LHCN-M2 (cell line): Measurements from ENCODE around the gene PPP1R12C. TPM values are rescaled to one million over a fixed set of nuclear protein-coding genes. Genes with fewer than 3 reads are reported as not detected.
"Not testable (repeated sequence)": the region's sequence is repeated elsewhere in the genome, so short reads cannot be mapped to it uniquely, and the experiment has no call there.

ENCODE experiments used
- DNase-seq: peaks from one replicate; pipeline ENCODE4 v3.0.0-alpha.2; 2012; ENCODE audit warnings: low read depth
- total RNA-seq: library from RNA; depleted of rRNA; stranded (reverse); fragments of >200 nt; gene quantifications from 2 replicates; pipeline ENCODE4 v1.2.3, GENCODE V29; 2014

PPP1R12C gene
- total RNA-seq, 1 experiment from 2014 or later, result 90.4 TPM

- no peak for DNase-seq
These were observed 5.1 kb downstream of the PPP1R12C start for GRCh38 chr19:55112246-55112776.

DNA sequence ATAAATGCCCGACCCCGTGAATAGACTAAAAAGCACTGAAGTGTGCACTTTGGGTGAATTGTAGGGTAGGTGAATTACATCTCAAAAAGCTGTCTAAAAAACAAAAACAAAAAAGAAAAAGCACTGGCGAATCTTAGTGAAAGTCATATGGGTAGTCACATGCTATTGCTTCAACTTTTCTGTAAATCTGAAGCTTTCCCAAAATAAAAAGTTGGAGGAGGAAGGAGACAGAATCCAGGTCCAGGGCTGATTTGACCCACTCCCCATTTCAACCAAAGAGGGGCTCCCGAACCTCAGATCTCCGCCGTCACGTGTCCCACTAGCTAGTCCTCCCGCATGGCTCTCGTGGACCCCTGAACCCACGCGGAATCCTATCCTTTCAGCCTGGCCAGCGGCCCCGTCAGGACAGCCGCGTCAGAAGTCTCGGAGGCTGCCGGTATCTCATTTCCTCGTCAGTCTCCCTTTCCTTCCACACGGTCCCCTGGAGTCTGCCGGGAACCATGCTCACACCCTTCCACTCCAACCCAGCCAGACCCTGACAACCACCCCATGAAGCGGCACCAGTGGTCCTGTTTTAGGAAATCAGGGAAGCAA, 6.1 kb downstream of the PPP1R12C start:
- DNase-seq, result no peak

DNA sequence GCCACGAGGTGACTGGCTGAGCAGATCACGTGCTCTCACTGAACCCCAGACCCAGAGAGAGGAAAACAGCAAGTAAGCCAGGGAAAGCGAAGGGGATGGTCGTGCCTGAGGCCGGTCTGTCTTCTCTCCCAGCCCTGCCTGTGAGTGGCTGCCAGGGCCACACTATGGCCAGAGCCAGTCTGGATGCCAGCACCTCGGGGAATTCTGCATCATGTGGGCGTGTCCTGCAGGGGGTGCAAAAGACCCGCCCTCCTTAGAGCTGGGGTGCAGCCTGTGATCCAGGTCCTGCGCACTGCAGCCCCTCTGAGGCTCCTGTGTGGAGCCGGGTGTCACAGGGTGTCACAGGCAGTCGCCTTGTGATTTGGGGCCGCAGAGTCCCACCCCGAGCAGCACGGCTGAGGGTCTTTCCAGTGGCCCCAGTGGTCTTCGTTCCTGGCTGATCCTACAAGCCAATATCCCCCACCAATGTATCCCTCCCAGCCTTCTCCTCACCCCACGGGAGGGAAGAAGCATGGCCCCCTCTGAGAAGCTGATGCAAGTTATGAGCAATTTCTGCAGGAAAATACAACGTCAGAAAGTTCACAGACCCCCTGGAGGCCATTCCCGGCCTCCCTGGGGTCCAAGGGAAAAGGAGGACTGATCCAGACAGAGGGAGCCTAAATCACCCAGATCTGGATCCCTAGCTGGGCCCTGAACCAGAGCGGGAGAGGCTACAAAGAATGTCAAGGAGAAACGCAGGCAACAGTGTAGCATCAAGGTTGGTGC, 7.7 kb downstream of the PPP1R12C start:
- DNase-seq, result no peak

GRCh38 chr19:55107252-55107651, 10.2 kb downstream of the PPP1R12C start:
- DNase-seq, result not testable (repeated sequence)

DNA sequence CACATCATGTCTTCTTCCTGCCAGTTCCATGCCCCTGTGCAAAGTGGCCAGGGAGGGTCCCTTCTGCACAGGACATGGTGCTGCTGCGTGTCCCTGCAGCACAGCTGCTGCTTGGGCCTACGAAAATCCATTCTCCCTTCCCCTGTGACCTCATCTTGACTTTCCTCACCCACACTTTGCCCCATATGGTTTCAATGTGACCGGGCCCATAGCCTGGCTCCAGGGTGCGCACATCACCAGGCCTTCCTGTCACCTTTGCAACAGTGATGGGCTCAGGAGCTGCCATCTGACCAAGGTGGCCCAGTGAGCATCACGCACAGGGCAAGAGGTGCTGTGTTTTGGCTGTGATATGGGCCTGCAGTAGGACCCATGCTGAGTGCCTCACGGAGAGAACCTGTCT, 10.8 kb downstream of the PPP1R12C start:
- DNase-seq, result no peak

DNA sequence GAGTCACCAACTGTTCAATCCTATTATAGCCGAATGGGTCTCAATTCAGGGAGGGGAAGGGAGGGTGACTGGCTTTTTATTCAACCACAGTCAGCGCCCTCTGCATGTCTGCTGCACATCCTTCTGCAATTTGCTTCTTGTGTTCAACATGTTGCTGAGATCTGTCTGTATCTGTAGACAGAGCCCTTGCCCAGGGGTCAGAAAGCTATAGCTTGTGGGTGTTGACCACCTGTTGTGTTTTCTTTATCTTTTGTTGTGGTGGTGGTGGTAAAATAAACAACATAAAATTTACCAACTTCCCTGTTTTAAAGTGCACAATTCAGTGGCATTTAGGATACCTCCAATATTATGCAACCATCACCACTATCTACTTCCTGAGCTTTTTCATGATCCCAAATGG, 12.2 kb downstream of the PPP1R12C start:
- DNase-seq, result no peak

DNA sequence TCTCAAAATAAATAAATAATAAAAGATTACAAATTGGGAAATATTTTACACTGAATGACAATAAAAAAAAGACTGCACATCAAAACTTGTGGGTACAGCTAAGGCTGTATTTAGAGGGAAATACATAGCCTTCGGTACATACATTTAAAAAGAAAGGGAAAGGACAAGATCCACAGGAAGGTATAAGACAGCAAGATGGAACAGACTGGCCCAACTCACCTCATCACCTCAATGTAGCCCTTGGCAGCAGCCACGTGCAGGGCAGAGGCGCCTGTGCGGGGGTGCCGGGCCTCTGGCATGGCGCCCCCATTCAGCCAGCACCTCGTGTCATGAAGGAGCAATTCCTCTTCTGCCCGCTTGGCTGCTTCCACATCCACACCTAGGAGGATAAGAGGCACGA, 14.2 kb downstream of the PPP1R12C start:
- no peak for DNase-seq

DNA sequence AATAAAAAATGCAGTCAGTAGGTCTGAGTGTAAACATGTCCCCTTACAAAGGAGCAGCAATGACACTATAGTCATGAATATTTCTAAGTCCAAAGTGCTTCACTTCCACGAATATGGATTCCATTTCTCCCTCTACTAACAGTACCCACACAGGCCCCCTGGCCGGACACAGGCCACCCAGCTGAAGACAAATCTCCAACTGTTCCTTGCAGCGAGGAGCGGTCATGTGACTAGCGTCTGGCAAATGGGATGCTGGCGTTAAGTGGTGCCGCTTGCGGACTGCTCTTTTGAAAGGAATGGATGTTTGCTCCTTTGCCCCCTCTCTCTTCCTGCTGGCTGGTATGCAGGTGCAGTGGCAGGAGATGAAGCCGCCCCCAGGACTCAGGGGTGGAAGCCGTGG, 16.2 kb downstream of the PPP1R12C start:
- no peak for DNase-seq

- no peak for DNase-seq
These were observed 17.6 kb downstream of the PPP1R12C start for GRCh38 chr19:55099557-55100506.

DNA sequence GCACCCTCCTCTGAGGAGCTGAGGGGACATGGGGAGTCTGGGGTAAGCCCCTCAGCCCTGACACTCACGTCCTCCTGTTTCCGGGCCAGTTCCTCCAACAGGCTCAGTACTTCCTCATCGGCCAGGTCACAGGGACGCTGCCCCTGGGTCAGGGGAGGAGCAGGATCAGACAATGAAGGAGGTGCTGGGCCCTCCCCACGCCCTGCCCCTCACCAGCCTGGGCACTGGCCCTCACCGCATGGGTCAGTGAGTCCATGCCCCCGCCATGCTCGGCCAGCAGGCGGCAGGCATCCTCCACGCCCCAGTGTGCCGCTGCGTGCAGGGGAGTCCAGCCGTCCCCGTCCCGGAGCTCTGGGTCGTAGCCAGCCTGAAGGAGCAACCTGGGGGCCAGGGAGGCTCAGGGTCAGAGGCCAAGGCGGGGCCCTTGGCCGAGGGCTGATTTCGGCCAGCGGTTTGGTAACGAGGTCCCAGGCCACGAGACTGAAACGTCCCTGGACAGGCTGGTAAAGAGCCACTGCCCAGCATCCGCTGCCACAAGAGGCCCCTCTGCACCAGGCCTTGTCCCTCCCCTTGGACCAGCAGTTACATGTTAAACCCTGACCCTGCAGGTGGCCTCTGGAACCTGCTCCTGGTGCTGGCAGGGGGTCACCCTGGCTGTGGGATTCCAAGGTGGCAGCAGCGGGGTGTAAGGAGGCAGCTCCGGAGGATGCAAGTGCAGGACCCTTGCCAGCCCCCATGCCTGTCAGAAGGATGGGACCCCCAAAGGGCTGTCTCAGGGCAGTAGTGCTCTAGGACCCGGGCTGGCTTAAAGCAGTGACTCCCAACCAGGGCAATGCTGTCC, 18.5 kb downstream of the PPP1R12C start:
- no peak for DNase-seq

DNA sequence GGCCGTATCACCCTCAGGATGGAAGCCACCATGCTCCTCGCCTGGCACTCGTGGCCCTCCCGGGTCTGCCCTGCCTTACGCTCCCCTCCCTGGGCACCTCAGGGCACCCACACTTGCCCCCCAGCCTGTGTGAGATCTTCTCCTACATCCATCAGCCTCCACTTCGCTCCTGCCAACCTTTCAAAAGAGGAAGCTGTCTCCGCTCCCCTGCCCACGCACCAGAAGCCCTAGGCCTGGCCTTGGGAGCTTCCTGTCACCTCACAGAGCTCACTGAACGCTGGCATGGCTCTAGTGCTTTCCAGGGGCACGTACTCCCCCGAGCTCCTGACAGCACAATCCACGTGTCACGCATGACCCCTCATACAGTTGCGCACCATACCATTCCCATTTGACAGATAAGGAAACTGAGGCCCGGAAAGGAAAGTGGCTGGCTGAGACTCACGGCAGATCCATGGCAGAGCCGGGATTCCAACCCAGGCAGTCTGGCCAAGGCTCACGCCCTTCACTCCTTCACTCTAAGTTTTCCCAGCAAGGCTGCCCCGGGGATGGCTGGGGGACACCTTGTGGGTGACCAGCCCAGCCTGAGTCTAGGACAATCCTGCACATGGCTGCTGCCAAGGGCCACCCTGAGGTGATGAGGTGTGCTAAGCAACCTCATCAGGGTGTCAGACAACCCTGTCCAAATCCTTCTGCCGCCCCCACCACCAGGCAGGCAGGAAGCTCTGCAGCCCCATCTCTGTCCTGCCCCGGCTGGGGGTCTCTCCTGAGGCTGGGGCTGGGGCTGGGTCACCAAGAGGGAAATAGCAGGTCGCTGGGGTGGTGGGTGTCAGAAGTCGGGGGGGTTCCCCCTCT, 19.3 kb downstream of the PPP1R12C start:
- DNase-seq, result no peak

GRCh38 chr19:55096061-55096701, 21.3 kb downstream of the PPP1R12C start:
- no peak for DNase-seq

DNA sequence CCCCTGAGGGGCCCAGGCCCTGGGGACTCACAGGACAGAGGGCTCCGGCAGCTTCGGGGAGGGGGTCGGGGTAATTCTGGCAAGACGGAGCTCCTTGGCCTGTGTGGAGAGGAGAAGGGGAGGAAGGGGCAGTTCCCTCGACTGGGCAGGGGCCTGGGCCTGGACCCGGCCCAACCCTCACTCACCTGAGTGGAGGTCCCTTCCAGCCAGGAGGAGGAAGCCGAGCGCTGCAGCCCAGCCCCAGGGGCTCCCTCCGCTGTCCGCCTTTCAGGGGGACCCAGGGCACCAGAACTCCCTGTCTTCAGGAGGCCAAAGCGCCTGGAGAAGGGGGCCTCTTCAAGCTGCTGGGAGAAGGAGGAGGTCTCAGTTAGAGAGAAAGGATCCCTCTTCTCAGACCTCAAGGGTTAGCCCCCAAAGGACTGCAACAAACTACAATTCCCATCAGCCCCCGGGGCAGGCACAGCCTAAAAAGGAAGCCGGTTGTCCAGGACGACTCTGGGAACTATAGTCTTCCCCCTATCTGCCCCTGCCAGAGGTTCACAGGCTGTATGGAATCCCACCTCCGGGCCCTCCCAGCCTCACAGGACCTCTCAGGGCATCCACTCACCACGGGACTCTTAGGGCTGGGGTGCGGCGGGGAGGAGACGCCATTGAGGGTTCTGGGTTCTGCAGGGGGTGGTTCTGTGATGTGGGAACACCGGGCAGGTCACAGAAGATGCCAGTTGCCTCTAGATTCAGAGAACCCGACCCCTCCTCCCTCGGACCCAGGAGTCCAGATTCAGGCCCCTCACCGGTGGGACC, 22.0 kb downstream of the PPP1R12C start:
- no peak for DNase-seq

- no peak for DNase-seq
These were observed 22.8 kb downstream of the PPP1R12C start for GRCh38 chr19:55094456-55095259.

DNA sequence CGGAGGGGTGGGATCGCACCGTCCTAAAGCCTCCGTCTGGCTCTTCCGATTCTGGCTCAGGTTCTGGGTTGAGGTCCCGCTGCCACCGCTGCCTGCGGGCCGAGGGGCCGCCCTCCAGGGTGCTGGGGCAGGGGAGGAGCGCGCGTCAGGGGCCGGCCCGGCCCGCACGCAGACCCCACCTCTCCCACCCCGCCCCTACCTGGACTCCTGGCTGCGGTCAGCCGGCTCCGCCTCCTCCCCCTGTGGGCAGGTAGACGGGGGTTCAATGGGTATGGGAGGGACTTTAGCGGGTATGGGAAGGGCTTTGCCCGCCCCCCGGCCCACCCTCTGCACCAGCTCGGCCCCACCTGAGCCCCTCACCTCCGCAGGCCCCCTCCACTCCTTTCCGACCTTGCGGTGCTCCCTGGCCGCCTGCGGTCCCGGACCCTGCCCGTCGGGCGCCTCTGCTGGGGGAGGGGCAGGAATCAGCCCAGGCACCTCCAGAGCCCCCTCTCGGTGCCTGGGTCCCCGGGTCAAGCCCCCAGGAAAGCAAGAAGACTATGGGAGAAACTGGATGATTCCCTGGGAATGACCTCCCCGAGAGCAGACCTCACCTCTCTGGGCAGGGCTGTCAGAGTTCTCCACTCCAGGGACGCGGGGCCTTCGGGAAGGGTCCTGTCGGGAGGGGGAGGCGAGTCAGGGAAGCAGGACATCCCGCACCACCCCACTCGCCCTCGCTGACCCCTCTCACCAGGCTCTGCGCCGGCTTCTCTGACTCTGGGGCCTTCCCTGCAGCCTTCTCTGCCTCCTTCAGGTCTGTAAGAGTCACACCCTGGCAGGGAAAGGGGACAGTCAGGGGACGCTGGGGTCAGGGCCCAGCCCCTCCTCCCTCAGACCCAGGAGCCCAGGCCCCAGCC, 24.8 kb downstream of the PPP1R12C start:
- no peak for DNase-seq

- DNase-seq, result no peak
These were observed 25.5 kb downstream of the PPP1R12C start for GRCh38 chr19:55091955-55092354.
